HepG2 (cell line): Measurements from ENCODE around the gene GATM. TPM values are rescaled to one million over a fixed set of nuclear protein-coding genes. Genes with fewer than 3 reads are reported as not detected.

Experiments
- ATAC-seq: fragments of 200-7000 bp; cut with Tn5 transposase; 3 replicates; pipeline ENCODE4 v1.9.1; 2020; ENCODE audit warnings: mild to moderate bottlenecking, moderate library complexity
- BruUV-seq: library from RNA; stranded (reverse); fragments of 400-500 nt; replicated peaks from 2 replicates; lab custom pipeline; 2021; lab: Mats Ljungman, UMichigan
- CTCF ChIA-PET: fragments of 300-600 bp; formaldehyde crosslinking; extraction: SDS; loops from one replicate; lab custom pipeline; 2021; ENCODE audit warnings: low total read pairs, inconsistent platforms, low intra/inter-chr PET ratio; lab: Yijun Ruan, JAX
- POLR2A ChIA-PET: fragments of 350-600 bp; sonication (Branson Sonifier 250); formaldehyde crosslinking; loops from one replicate; lab custom pipeline; 2020; ENCODE audit warnings: antibody characterized with exemption, inconsistent platforms; lab: Yijun Ruan, JAX
- DNase-seq: peaks from one replicate; pipeline ENCODE4 v3.0.0-alpha.2; 2015; ENCODE audit warnings: low spot score
- FAIRE-seq: peaks from 3 replicates; lab custom pipeline; 2011; peaks lifted over from hg19 to GRCh38; lab: Jason Lieb, UNC
- H2AFZ ChIP-seq: one replicate; pipeline ENCODE4 v1.6.1; 2011; ENCODE audit warnings: low read length, inconsistent platforms
- H3K27ac ChIP-seq: fragments of 300-600 bp; 3 replicates; pipeline ENCODE4 v1.8.0; 2011; ENCODE audit warnings: mixed run types, mild to moderate bottlenecking, mixed read lengths, low read length, inconsistent platforms; ENCODE audit not compliant: insufficient read depth; ENCODE audit errors: extremely low read length
- H3K27me3 ChIP-seq, 2 experiments: fragments of 200-600 bp in 1 of 2; 2 replicates in 1 of 2; 3 replicates in 1 of 2; pipeline versions ENCODE4 v1.6.0 to v1.8.0; 2011; ENCODE audit warnings: low read length in 2 of 2, mild to moderate bottlenecking in 2 of 2, moderate library complexity in 2 of 2, inconsistent platforms in 1 of 2; ENCODE audit not compliant: insufficient read depth in 2 of 2, control insufficient read depth in 1 of 2
- H3K36me3 ChIP-seq, 2 experiments: fragments of 200-600 bp in 1 of 2; replicated peaks in 1 of 2; 2 replicates in 1 of 2; 3 replicates in 1 of 2; pipeline versions ENCODE4 v1.5.1 to v1.8.0; 2011; ENCODE audit warnings: low read length in 2 of 2, inconsistent platforms in 1 of 2; ENCODE audit not compliant: insufficient read depth in 2 of 2, control insufficient read depth in 1 of 2
- H3K4me1 ChIP-seq: 2 replicates; pipeline ENCODE4 v1.5.1; 2012; ENCODE audit warnings: low read length, inconsistent platforms; ENCODE audit not compliant: insufficient read depth
- H3K4me2 ChIP-seq: 2 replicates; pipeline ENCODE4 v1.6.0; 2011; ENCODE audit warnings: low read depth, low read length, inconsistent platforms
- H3K4me3 ChIP-seq, 3 experiments: fragments of 200-600 bp in 1 of 3; sonication (generic), shearing (Covaris generic) in 1 of 3; replicated peaks in 1 of 3; 2 replicates each; pipeline ENCODE4 v1.5.1; 2011 to 2016; ENCODE audit warnings: low read length in 3 of 3, inconsistent platforms in 2 of 3, low read depth in 2 of 3, mild to moderate bottlenecking in 2 of 3, control low read depth in 1 of 3, mixed read lengths in 1 of 3; ENCODE audit not compliant: insufficient read depth in 1 of 3
- H3K79me2 ChIP-seq: one replicate; pipeline ENCODE4 v1.6.1; 2011; ENCODE audit warnings: low read length, inconsistent platforms; ENCODE audit not compliant: insufficient read depth
- H3K9ac ChIP-seq: 2 replicates; pipeline ENCODE4 v1.6.0; 2011; ENCODE audit warnings: mild to moderate bottlenecking, low read depth, low read length, inconsistent platforms; ENCODE audit not compliant: insufficient read depth
- H3K9me3 ChIP-seq: 2 replicates; pipeline ENCODE4 v1.5.1; 2012; ENCODE audit warnings: mild to moderate bottlenecking, low read length
- H4K20me1 ChIP-seq: 2 replicates; pipeline ENCODE4 v1.6.0; 2011; ENCODE audit warnings: inconsistent platforms, mild to moderate bottlenecking, low read length, moderate library complexity; ENCODE audit not compliant: insufficient read depth
- ARNTL ChIP-seq: sonication (generic); formaldehyde crosslinking; IDR thresholded peaks from 2 replicates; pipeline ENCODE4 v1.4.0; 2020; ENCODE audit warnings: mild to moderate bottlenecking, missing genetic modification reagents
- ATM ChIP-seq: fragments of 450-650 bp; IDR thresholded peaks from 2 replicates; pipeline ENCODE4 v1.7.1; 2017; ENCODE audit warnings: mild to moderate bottlenecking, borderline replicate concordance
- ETV6 ChIP-seq: sonication (generic); formaldehyde crosslinking; conservative IDR thresholded peaks from 2 replicates; pipeline ENCODE4 v1.4.0; 2020; ENCODE audit warnings: missing genetic modification reagents
- NFAT5 ChIP-seq: sonication (generic); formaldehyde crosslinking; IDR thresholded peaks from 2 replicates; pipeline ENCODE4 v1.4.0; 2020; ENCODE audit warnings: missing genetic modification reagents
- RCOR2 ChIP-seq: IDR thresholded peaks from 2 replicates; pipeline ENCODE4 v1.6.1; 2016; ENCODE audit warnings: missing biosample characterization, missing genetic modification reagents
- ZFP90 ChIP-seq: sonication (generic); formaldehyde crosslinking; IDR thresholded peaks from 2 replicates; pipeline ENCODE4 v1.8.0; 2022; ENCODE audit warnings: missing genetic modification reagents, mild to moderate bottlenecking, inconsistent platforms, borderline replicate concordance
- ZNF275 ChIP-seq: sonication (generic); formaldehyde crosslinking; IDR thresholded peaks from 2 replicates; pipeline ENCODE4 v1.8.0; 2022; ENCODE audit warnings: missing genetic modification reagents, mild to moderate bottlenecking, inconsistent platforms, borderline replicate concordance
- ZNF430 ChIP-seq: sonication (generic); formaldehyde crosslinking; IDR thresholded peaks from 2 replicates; pipeline ENCODE4 v1.9.0; 2021; ENCODE audit warnings: mild to moderate bottlenecking, missing genetic modification reagents
- WGBS: methylation state at CpG from one replicate; pipeline ENCODE4 v1.1.6; 2017; ENCODE audit warnings: low lambda C conversion rate; 5-methylcytosine and 5-hydroxymethylcytosine counted together
- in situ Hi-C: cut with HindIII; loops from 2 replicates; pipeline ENCODE4 v1.10.0; 2017; ENCODE audit warnings: low pct_unique_long_range_greater_than_20kb; ENCODE audit not compliant: extremely low pct_ligation_motif_present
- intact Hi-C: fragments of 100-400 bp; cut with micrococcal nuclease; formaldehyde crosslinking; loops from one replicate; pipeline ENCODE4 v1.10.0; 2022; ENCODE audit not compliant: unreplicated experiment
- polyA plus RNA-seq, 8 experiments: library from polyadenylated mRNA; depleted of rRNA in 3 of 8; stranded (reverse) in 7 of 8; unstranded in 1 of 8; fragments of >200 nt; fragmentation: Illumina TruSeq in 4 of 8; extraction: Trizol in 4 of 8; gene quantifications; 2 replicates each; pipeline versions ENCODE4 v1.2.1 to v1.2.3, GENCODE V29; 2011 to 2016; ENCODE audit warnings: low read depth in 4 of 8, missing spikeins in 1 of 8, mixed read lengths in 1 of 8; ENCODE audit not compliant: insufficient read depth in 1 of 8
- total RNA-seq, 5 experiments: library from RNA; depleted of rRNA; stranded (reverse); fragments of >200 nt; fragmentation: Illumina TruSeq; extraction: Trizol; gene quantifications; 2 replicates each; pipeline ENCODE4 v1.2.3, GENCODE V29; 2016; ENCODE audit warnings: low read depth in 1 of 5
- TF ChIP-seq, protein P1 (sequence below): sonication (generic); formaldehyde crosslinking; IDR thresholded peaks from 2 replicates; pipeline ENCODE4 v1.5.0; 2020; ENCODE audit warnings: missing genetic modification reagents
- TF ChIP-seq, protein P2 (sequence below): sonication (generic); formaldehyde crosslinking; IDR thresholded peaks from 2 replicates; pipeline ENCODE4 v1.5.1; 2020; ENCODE audit warnings: mild to moderate bottlenecking, missing genetic modification reagents, moderate library complexity

GATM gene
- total and polyA plus RNA-seq, 2 of the 13 experiments (the other 11 are each of a cell fraction or from before 2014, with no cell fraction given) = 2.1 to 16.8 TPM

DNA sequence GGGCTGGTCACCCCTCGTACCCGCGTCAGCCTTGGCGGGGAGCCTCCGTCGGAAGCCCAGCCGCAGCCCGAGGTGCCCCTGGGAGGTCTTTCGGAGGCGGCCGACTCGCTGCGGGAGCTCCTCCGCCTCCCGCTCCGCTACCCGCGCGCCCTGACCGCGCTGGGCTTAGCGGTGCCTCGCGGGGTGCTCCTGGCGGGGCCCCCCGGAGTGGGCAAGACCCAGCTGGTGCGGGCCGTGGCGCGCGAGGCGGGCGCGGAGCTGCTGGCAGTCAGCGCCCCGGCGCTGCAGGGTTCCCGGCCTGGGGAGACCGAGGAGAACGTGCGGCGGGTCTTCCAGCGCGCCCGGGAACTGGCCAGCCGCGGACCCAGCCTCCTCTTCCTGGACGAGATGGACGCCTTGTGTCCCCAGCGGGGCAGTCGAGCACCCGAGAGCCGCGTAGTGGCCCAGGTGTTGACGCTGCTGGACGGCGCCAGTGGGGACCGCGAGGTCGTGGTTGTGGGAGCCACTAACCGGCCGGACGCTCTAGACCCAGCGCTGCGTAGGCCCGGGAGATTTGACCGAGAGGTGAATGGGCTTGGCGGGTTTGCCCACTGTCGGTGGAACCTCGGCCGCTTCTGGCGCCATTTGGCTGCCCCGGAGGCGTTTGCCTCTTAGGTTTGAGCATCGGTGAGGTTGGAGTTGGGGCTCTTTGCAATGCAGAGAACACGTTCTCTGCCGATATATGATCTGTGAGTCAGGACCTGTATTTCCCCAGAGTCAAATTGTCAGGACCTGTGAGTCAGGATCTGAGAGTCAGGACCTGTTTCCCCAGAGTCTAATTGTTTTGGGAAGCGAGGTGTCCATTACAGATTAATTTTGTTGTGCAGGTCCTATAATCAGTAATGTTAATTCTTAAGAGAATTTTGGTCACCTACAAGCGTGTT, 24.9 kb upstream of the GATM start:
- intact Hi-C loops (loop anchor here (1.0 to 5.0 kb wide), 4 partner anchors 68 to 241 kb away; partner anchors contain the start of gene BLOC1S6), in situ Hi-C loops (loop anchor here (5.0 to 10.0 kb wide), 4 partner anchors 96 to 241 kb away; partner anchors contain the start of gene BLOC1S6)
- ChIA-PET CTCF (no interaction called here), POLR2A (interaction anchor here (0.9 to 2.6 kb wide), 13 partner anchors 8 to 241 kb away, joined by 3 to 27 read pairs (median 5); partner anchors contain the start of genes BLOC1S6 and SHF)
- H3K27ac ChIP-seq = peak overlapping the region; percentile 88
- ATAC-seq = peak; percentile 67
- H4K20me1 ChIP-seq = peaks cover 14% of the 10 kb centered on the region
- H2AFZ ChIP-seq = no peak overlapping the region
- H3K4me2 ChIP-seq = peak overlapping the region; percentile 70
- peak overlapping the region; percentile 92 to 99 (median 95) for H3K4me3 ChIP-seq
- peaks cover 6 to 15% of the 10 kb centered on the region in 2 experiments for H3K36me3 ChIP-seq
- FAIRE-seq = no peak
- peak overlapping the region; percentile 93 for H3K9ac ChIP-seq
- no peak for DNase-seq
- BruUV-seq = no TSS peak
- peaks cover 52% of the 10 kb centered on the region for H3K79me2 ChIP-seq
- H3K27me3 ChIP-seq = no peaks in the 10 kb centered on the region; a peak in 1 of 5 replicates
- peaks cover 52% of the 10 kb centered on the region for H3K4me1 ChIP-seq
- no peaks in the 10 kb centered on the region for H3K9me3 ChIP-seq
- WGBS = 2% methylated on average over 9 of the region's 79 CpGs
- TF ChIP-seq RCOR2 (CRISPR knock-in tag) = no peak
- no peak for TF ChIP-seq ZNF430 (CRISPR knock-in tag)
- TF ChIP-seq, protein P1, sequence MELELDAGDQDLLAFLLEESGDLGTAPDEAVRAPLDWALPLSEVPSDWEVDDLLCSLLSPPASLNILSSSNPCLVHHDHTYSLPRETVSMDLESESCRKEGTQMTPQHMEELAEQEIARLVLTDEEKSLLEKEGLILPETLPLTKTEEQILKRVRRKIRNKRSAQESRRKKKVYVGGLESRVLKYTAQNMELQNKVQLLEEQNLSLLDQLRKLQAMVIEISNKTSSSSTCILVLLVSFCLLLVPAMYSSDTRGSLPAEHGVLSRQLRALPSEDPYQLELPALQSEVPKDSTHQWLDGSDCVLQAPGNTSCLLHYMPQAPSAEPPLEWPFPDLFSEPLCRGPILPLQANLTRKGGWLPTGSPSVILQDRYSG = no peak
- TF ChIP-seq ETV6 (CRISPR knock-in tag) = no peak
- TF ChIP-seq NFAT5 (CRISPR knock-in tag) = no peak
- TF ChIP-seq ZNF275 (CRISPR knock-in tag) = no peak
- TF ChIP-seq ZFP90 (CRISPR knock-in tag) = 0 out of 2 replicates have a peak, but pooled peaks have one; percentile 16
- TF ChIP-seq, protein P2, sequence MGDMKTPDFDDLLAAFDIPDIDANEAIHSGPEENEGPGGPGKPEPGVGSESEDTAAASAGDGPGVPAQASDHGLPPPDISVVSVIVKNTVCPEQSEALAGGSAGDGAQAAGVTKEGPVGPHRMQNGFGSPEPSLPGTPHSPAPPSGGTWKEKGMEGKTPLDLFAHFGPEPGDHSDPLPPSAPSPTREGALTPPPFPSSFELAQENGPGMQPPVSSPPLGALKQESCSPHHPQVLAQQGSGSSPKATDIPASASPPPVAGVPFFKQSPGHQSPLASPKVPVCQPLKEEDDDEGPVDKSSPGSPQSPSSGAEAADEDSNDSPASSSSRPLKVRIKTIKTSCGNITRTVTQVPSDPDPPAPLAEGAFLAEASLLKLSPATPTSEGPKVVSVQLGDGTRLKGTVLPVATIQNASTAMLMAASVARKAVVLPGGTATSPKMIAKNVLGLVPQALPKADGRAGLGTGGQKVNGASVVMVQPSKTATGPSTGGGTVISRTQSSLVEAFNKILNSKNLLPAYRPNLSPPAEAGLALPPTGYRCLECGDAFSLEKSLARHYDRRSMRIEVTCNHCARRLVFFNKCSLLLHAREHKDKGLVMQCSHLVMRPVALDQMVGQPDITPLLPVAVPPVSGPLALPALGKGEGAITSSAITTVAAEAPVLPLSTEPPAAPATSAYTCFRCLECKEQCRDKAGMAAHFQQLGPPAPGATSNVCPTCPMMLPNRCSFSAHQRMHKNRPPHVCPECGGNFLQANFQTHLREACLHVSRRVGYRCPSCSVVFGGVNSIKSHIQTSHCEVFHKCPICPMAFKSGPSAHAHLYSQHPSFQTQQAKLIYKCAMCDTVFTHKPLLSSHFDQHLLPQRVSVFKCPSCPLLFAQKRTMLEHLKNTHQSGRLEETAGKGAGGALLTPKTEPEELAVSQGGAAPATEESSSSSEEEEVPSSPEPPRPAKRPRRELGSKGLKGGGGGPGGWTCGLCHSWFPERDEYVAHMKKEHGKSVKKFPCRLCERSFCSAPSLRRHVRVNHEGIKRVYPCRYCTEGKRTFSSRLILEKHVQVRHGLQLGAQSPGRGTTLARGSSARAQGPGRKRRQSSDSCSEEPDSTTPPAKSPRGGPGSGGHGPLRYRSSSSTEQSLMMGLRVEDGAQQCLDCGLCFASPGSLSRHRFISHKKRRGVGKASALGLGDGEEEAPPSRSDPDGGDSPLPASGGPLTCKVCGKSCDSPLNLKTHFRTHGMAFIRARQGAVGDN (CRISPR knock-in tag) = peak; percentile 6; the same call in 1 of the 2 replicates
- no peak for TF ChIP-seq ATM
- TF ChIP-seq ARNTL (CRISPR knock-in tag) = no peak
